WTC11 (cell line): Measurements from ENCODE around the gene MSS51. TPM values are rescaled to one million over a fixed set of nuclear protein-coding genes. Genes with fewer than 3 reads are reported as not detected.

Experiments
- ATAC-seq: fragments of 200-7000 bp; cut with Tn5 transposase; 2 replicates; pipeline ENCODE4 v1.10.0; 2021; ENCODE audit warnings: mild to moderate bottlenecking, moderate library complexity
- CTCF ChIA-PET: fragments of 300-600 bp; sonication (Branson Sonifier 250); formaldehyde crosslinking; loops from one replicate; lab custom pipeline; 2021; ENCODE audit warnings: antibody characterized with exemption; lab: Charles Lee
- POLR2A ChIA-PET: fragments of 350-600 bp; sonication (Branson Sonifier 250); formaldehyde crosslinking; loops from one replicate; lab custom pipeline; 2021; ENCODE audit warnings: antibody characterized with exemption; lab: Charles Lee
- DNase-seq: peaks from one replicate; pipeline ENCODE4 v3.0.0; 2021; ENCODE audit warnings: low spot score
- H3K27ac Mint-ChIP-seq: 2 replicates; pipeline ENCODE4 v1.8.0; 2021; ENCODE audit warnings: mixed read lengths
- H3K27me3 Mint-ChIP-seq: 2 replicates; pipeline ENCODE4 v1.8.0; 2021; ENCODE audit warnings: low read depth, mild to moderate bottlenecking, moderate library complexity, mixed read lengths
- H3K36me3 Mint-ChIP-seq: 2 replicates; pipeline ENCODE4 v1.8.0; 2021; ENCODE audit warnings: mixed read lengths
- H3K4me1 Mint-ChIP-seq: 2 replicates; pipeline ENCODE4 v1.8.0; 2022; ENCODE audit warnings: mixed read lengths
- H3K4me3 Mint-ChIP-seq: 2 replicates; pipeline ENCODE4 v1.8.0; 2021; ENCODE audit warnings: mild to moderate bottlenecking, moderate library complexity, mixed read lengths
- H3K9me3 Mint-ChIP-seq: 2 replicates; pipeline ENCODE4 v1.8.0; 2021; ENCODE audit warnings: mixed read lengths
- CREM ChIP-seq: sonication (generic); formaldehyde crosslinking; IDR thresholded peaks from 2 replicates; pipeline ENCODE4 v1.8.1; 2022; ENCODE audit warnings: mild to moderate bottlenecking, missing genetic modification reagents, moderate library complexity
- E2F1 ChIP-seq: sonication (generic); formaldehyde crosslinking; IDR thresholded peaks from 2 replicates; pipeline ENCODE4 v1.8.0; 2022; ENCODE audit warnings: mild to moderate bottlenecking, missing genetic modification reagents
- E2F5 ChIP-seq: sonication (generic); formaldehyde crosslinking; IDR thresholded peaks from 2 replicates; pipeline ENCODE4 v1.8.1; 2022; ENCODE audit warnings: mild to moderate bottlenecking, moderate library complexity, missing genetic modification reagents
- ETV6 ChIP-seq: sonication (generic); formaldehyde crosslinking; IDR thresholded peaks from 2 replicates; pipeline ENCODE4 v1.8.1; 2022; ENCODE audit warnings: mild to moderate bottlenecking, missing genetic modification reagents
- GABPB1 ChIP-seq: sonication (generic); formaldehyde crosslinking; IDR thresholded peaks from 2 replicates; pipeline ENCODE4 v1.8.1; 2023; ENCODE audit warnings: mild to moderate bottlenecking, missing genetic modification reagents
- HMGXB4 ChIP-seq: sonication (generic); formaldehyde crosslinking; IDR thresholded peaks from 2 replicates; pipeline ENCODE4 v1.8.1; 2023; ENCODE audit warnings: mild to moderate bottlenecking, moderate library complexity, missing genetic modification reagents
- MAX ChIP-seq: sonication (generic); formaldehyde crosslinking; IDR thresholded peaks from 2 replicates; pipeline ENCODE4 v1.8.0; 2022; ENCODE audit warnings: mild to moderate bottlenecking, missing genetic modification reagents
- NFE2L1 ChIP-seq: sonication (generic); formaldehyde crosslinking; IDR thresholded peaks from 2 replicates; pipeline ENCODE4 v1.8.1; 2023; ENCODE audit warnings: missing genetic modification reagents
- NR2C2 ChIP-seq: sonication (generic); formaldehyde crosslinking; IDR thresholded peaks from 2 replicates; pipeline ENCODE4 v1.8.0; 2022; ENCODE audit warnings: mild to moderate bottlenecking, missing genetic modification reagents
- OVOL2 ChIP-seq: fragments of 250-450 bp; sonication (Bioruptor Pico); IDR thresholded peaks from 2 replicates; pipeline ENCODE4 v1.9.0; 2021; ENCODE audit warnings: mild to moderate bottlenecking, borderline replicate concordance
- PREB ChIP-seq: sonication (generic); formaldehyde crosslinking; IDR thresholded peaks from 2 replicates; pipeline ENCODE4 v1.8.1; 2022; ENCODE audit warnings: mild to moderate bottlenecking, missing genetic modification reagents, moderate library complexity, borderline replicate concordance
- PRRX2 ChIP-seq: fragments of 250-450 bp; sonication (Bioruptor Pico); IDR thresholded peaks from 2 replicates; pipeline ENCODE4 v1.8.0; 2021; ENCODE audit warnings: mild to moderate bottlenecking
- SP1 ChIP-seq: sonication (generic); formaldehyde crosslinking; conservative IDR thresholded peaks from 2 replicates; pipeline ENCODE4 v1.8.1; 2022; ENCODE audit warnings: missing genetic modification reagents
- TEAD1 ChIP-seq: sonication (generic); formaldehyde crosslinking; IDR thresholded peaks from 2 replicates; pipeline ENCODE4 v1.8.0; 2022; ENCODE audit warnings: mild to moderate bottlenecking, missing genetic modification reagents
- TEAD4 ChIP-seq: sonication (generic); formaldehyde crosslinking; IDR thresholded peaks from 2 replicates; pipeline ENCODE4 v1.8.0; 2022; ENCODE audit warnings: mild to moderate bottlenecking, missing genetic modification reagents
- ZNF138 ChIP-seq: sonication (generic); formaldehyde crosslinking; conservative IDR thresholded peaks from 2 replicates; pipeline ENCODE4 v1.8.1; 2022; ENCODE audit warnings: mild to moderate bottlenecking, moderate library complexity, missing genetic modification reagents
- ZNF396 ChIP-seq: fragments of 250-450 bp; sonication (Bioruptor Pico); IDR thresholded peaks from 2 replicates; pipeline ENCODE4 v1.8.0; 2021; ENCODE audit warnings: mild to moderate bottlenecking, moderate library complexity, borderline replicate concordance
- total RNA-seq: library from RNA; stranded (reverse); gene quantifications from 3 replicates; pipeline ENCODE4 v1.2.3, GENCODE V29; 2021
- TF ChIP-seq, protein P1 (sequence below): sonication (generic); formaldehyde crosslinking; IDR thresholded peaks from 2 replicates; pipeline ENCODE4 v1.8.1; 2023; ENCODE audit warnings: mild to moderate bottlenecking, missing genetic modification reagents
- TF ChIP-seq, protein P2 (sequence below): sonication (generic); formaldehyde crosslinking; IDR thresholded peaks from 2 replicates; pipeline ENCODE4 v1.8.1; 2023; ENCODE audit warnings: mild to moderate bottlenecking, missing genetic modification reagents, moderate library complexity
- TF ChIP-seq, protein P3 (sequence below): fragments of 250-450 bp; sonication (Bioruptor Pico); IDR thresholded peaks from 2 replicates; pipeline ENCODE4 v1.9.0; 2021; ENCODE audit warnings: mild to moderate bottlenecking
- TF ChIP-seq, protein P4 (sequence below): fragments of 250-450 bp; sonication (Bioruptor Pico); IDR thresholded peaks from 2 replicates; pipeline ENCODE4 v1.8.0; 2021; ENCODE audit warnings: mild to moderate bottlenecking
- TF ChIP-seq, protein P5 (sequence below): sonication (generic); formaldehyde crosslinking; conservative IDR thresholded peaks from 2 replicates; pipeline ENCODE4 v1.8.1; 2022; ENCODE audit warnings: mild to moderate bottlenecking, missing genetic modification reagents

Gene MSS51
- total RNA-seq, 1 experiment from 2014 or later = 3.0 TPM

DNA sequence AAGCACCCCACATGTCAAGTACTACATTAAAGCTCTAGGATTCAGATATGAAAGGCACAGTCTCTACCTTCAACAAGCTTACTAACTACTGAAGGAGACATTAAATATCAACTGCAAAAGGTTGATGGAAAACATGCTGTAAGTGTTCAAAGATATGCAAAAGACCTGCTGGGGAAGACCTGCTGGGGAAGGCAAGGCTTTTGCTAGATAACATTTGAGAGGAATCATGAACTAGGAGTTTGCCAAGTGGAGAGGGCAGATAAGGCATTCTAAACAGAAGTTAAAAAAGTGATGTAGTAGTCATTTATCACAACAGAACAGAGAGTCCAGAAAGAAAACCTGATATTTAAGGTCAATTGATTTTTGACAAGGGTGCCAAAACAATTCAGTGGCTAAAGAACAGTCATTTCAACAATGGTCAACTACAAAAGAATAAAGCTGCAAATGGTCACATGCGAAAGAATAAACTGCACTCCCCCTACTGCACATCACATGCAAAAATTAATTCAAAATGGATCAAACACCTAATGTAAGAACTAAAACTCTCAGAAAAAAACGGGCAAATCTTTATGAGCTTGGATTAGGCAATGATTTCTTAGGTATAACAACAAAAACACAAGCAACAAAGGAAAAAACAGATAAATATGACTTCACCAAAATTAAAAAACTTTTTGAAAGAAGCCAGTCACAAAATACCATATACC lies 23.0 kb upstream of the MSS51 start (continued):
- TF ChIP-seq, protein P1, sequence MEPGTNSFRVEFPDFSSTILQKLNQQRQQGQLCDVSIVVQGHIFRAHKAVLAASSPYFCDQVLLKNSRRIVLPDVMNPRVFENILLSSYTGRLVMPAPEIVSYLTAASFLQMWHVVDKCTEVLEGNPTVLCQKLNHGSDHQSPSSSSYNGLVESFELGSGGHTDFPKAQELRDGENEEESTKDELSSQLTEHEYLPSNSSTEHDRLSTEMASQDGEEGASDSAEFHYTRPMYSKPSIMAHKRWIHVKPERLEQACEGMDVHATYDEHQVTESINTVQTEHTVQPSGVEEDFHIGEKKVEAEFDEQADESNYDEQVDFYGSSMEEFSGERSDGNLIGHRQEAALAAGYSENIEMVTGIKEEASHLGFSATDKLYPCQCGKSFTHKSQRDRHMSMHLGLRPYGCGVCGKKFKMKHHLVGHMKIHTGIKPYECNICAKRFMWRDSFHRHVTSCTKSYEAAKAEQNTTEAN (CRISPR knock-in tag) = no peak
- TF ChIP-seq, all 79 proteins: peak for 0

DNA sequence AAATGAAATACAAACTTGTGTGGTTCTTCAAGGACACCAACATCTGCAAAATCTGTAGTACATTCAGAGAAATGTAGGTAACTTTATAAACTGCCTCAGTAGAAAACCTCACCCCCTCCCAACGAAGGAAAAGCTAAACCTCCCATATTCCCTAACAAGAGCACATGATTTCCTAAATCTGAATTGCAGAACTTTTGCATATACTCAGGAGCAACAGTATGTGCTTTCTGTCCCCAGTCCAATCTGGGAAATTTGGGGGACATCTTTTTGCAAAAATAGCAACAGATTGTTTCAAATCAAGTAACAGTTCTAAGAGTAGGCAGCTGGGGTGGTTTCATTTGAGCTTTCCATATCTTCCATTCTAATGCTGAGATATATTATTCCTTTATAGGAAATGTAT lies 15.8 kb upstream of the MSS51 start:
- Mint-ChIP-seq H3K4me3 (no peak overlapping the region), H3K9me3 (no peaks in the 10 kb centered on the region), H3K4me1 (no peaks in the 10 kb centered on the region), H3K27me3 (no peaks in the 10 kb centered on the region), H3K36me3 (peaks cover 12% of the 10 kb centered on the region), H3K27ac (no peak overlapping the region)
- ChIA-PET POLR2A (no interaction called here), CTCF (no interaction called here)
- ATAC-seq (no peak), DNase-seq (no peak)
- TF ChIP-seq, protein P2, sequence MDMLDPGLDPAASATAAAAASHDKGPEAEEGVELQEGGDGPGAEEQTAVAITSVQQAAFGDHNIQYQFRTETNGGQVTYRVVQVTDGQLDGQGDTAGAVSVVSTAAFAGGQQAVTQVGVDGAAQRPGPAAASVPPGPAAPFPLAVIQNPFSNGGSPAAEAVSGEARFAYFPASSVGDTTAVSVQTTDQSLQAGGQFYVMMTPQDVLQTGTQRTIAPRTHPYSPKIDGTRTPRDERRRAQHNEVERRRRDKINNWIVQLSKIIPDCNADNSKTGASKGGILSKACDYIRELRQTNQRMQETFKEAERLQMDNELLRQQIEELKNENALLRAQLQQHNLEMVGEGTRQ (CRISPR knock-in tag) = no peak
- TF ChIP-seq HMGXB4 (no peak), GABPB1 (CRISPR knock-in tag) (no peak), SP1 (no peak), TEAD1 (no peak), ETV6 (no peak), ZNF138 (CRISPR knock-in tag) (no peak)
- TF ChIP-seq, protein P3, sequence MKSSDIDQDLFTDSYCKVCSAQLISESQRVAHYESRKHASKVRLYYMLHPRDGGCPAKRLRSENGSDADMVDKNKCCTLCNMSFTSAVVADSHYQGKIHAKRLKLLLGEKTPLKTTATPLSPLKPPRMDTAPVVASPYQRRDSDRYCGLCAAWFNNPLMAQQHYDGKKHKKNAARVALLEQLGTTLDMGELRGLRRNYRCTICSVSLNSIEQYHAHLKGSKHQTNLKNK (CRISPR knock-in tag) = no peak
- TF ChIP-seq, protein P4, sequence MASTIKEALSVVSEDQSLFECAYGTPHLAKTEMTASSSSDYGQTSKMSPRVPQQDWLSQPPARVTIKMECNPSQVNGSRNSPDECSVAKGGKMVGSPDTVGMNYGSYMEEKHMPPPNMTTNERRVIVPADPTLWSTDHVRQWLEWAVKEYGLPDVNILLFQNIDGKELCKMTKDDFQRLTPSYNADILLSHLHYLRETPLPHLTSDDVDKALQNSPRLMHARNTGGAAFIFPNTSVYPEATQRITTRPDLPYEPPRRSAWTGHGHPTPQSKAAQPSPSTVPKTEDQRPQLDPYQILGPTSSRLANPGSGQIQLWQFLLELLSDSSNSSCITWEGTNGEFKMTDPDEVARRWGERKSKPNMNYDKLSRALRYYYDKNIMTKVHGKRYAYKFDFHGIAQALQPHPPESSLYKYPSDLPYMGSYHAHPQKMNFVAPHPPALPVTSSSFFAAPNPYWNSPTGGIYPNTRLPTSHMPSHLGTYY (CRISPR knock-in tag) = no peak

- no peak for DNase-seq
- no peak for ATAC-seq
- H3K36me3 Mint-ChIP-seq = peaks cover 9% of the 10 kb centered on the region
- CTCF ChIA-PET = no interaction called here
- H3K9me3 Mint-ChIP-seq = no peaks in the 10 kb centered on the region
- no peak overlapping the region for H3K27ac Mint-ChIP-seq
- POLR2A ChIA-PET = no interaction called here
- H3K4me1 Mint-ChIP-seq = no peaks in the 10 kb centered on the region
- H3K4me3 Mint-ChIP-seq = no peak overlapping the region
- no peaks in the 10 kb centered on the region for H3K27me3 Mint-ChIP-seq
- no peak for TF ChIP-seq MAX (CRISPR knock-in tag)
- no peak for TF ChIP-seq E2F1 (CRISPR knock-in tag)
- no peak for TF ChIP-seq ZNF396 (CRISPR knock-in tag)
- no peak for TF ChIP-seq E2F5 (CRISPR knock-in tag)
- no peak for TF ChIP-seq NFE2L1 (CRISPR knock-in tag)
- no peak for TF ChIP-seq PRRX2
- TF ChIP-seq, protein P5, sequence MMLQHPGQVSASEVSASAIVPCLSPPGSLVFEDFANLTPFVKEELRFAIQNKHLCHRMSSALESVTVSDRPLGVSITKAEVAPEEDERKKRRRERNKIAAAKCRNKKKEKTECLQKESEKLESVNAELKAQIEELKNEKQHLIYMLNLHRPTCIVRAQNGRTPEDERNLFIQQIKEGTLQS = no peak
- no peak for TF ChIP-seq OVOL2 (CRISPR knock-in tag)
- TF ChIP-seq TEAD1 = no peak
- no peak for TF ChIP-seq SP1
- TF ChIP-seq NR2C2 (CRISPR knock-in tag) = no peak
- no peak for TF ChIP-seq TEAD4 (CRISPR knock-in tag)
- no peak for TF ChIP-seq HMGXB4
- TF ChIP-seq ETV6 = no peak
- TF ChIP-seq CREM = no peak
- no peak for TF ChIP-seq PREB
These were observed 15.0 kb upstream of the MSS51 start for GRCh38 chr10:73448384-73448783.
